Brain microvascular endothelial cell (primary cell): ENCODE results near the gene DMTF1.
"Not testable (repeated sequence)": the region's sequence is repeated elsewhere in the genome, so short reads cannot be mapped to it uniquely, and the experiment has no call there.

Experiments
- DNase-seq: peaks from one replicate; pipeline ENCODE4 v3.0.0-alpha.2; 2020
- H3K27ac ChIP-seq: fragments of 250-450 bp; sonication (Bioruptor Pico); 2 replicates; pipeline ENCODE4 v1.5.1; 2020; ENCODE audit warnings: mild to moderate bottlenecking, moderate library complexity
- H3K27me3 ChIP-seq: fragments of 250-450 bp; sonication (Bioruptor Pico); replicated peaks from 2 replicates; pipeline ENCODE4 v1.5.1; 2020; ENCODE audit warnings: mild to moderate bottlenecking
- H3K36me3 ChIP-seq: fragments of 250-450 bp; sonication (Bioruptor Pico); replicated peaks from 2 replicates; pipeline ENCODE4 v1.5.1; 2020; ENCODE audit warnings: mild to moderate bottlenecking
- H3K4me3 ChIP-seq: 2 replicates; pipeline ENCODE4 v1.5.1; 2011; ENCODE audit warnings: low read depth, mild to moderate bottlenecking, control low read depth, low read length, moderate library complexity
- in situ Hi-C: cut with HindIII; loops from 2 replicates; pipeline ENCODE4 v1.10.0; 2017; ENCODE audit warnings: low sequenced_read_pairs, low pct_ligation_motif_present
- TF ChIP-seq, protein P1 (sequence below): IDR thresholded peaks from 2 replicates; pipeline ENCODE4 v1.5.1; 2011; ENCODE audit warnings: low read depth, mild to moderate bottlenecking, moderate library complexity, low read length, control low read depth, inconsistent platforms; ENCODE audit errors: missing control alignments

The DMTF1 gene

DNA sequence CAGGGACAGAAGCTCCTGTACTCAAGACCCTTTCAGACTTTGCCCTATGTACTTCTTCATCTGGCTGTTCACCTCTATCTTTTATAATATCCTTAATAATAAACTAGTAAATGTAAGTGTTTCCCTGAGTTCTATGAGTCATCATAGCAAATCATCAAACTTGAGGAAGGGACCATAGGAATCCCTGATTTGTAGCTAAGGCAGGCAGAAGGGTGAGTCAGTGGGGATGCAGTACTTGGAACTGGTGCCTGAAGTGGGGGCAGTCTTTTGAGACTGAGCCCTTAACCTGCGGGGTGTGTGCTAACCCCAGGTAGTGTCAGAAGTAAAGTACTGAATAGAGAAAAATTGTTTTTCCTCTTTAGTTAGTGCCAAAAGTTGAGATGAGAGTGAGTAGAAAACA, 73.4 kb downstream of the DMTF1 start:
- no peaks in the 10 kb centered on the region for H3K36me3 ChIP-seq
- H3K27ac ChIP-seq: no peak overlapping the region
- TF ChIP-seq, protein P1, sequence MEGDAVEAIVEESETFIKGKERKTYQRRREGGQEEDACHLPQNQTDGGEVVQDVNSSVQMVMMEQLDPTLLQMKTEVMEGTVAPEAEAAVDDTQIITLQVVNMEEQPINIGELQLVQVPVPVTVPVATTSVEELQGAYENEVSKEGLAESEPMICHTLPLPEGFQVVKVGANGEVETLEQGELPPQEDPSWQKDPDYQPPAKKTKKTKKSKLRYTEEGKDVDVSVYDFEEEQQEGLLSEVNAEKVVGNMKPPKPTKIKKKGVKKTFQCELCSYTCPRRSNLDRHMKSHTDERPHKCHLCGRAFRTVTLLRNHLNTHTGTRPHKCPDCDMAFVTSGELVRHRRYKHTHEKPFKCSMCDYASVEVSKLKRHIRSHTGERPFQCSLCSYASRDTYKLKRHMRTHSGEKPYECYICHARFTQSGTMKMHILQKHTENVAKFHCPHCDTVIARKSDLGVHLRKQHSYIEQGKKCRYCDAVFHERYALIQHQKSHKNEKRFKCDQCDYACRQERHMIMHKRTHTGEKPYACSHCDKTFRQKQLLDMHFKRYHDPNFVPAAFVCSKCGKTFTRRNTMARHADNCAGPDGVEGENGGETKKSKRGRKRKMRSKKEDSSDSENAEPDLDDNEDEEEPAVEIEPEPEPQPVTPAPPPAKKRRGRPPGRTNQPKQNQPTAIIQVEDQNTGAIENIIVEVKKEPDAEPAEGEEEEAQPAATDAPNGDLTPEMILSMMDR: peak; percentile 15
- no peak overlapping the region for H3K4me3 ChIP-seq
- in situ Hi-C loops: no loop called here
- H3K27me3 ChIP-seq: no peaks in the 10 kb centered on the region
- peak; percentile 21 for DNase-seq

DNA sequence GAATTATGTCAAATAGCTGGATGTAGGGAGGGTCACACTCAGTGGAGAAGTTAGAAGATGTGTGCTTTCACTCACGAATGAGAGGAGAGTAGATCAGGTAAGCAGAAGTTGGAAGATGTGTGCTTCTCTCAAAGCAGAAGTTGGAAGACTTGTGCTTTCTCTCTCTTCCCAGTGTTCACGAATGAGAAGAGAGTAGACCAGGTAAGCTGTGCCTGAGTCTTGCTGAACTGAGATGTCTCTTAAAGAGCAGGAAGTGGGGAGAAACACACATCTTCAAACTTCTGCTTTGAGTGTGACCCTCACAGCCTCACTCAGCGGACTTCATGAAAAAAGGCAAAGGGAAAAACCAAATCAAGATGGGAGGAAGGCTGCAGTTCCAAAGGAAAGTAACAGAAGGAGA, 74.2 kb downstream of the DMTF1 start:
- TF ChIP-seq, protein P1: no peak
- in situ Hi-C loops: no loop called here
- DNase-seq: no peak
- no peak overlapping the region for H3K4me3 ChIP-seq
- no peaks in the 10 kb centered on the region for H3K36me3 ChIP-seq
- H3K27me3 ChIP-seq: no peaks in the 10 kb centered on the region
- H3K27ac ChIP-seq: no peak overlapping the region

DNA sequence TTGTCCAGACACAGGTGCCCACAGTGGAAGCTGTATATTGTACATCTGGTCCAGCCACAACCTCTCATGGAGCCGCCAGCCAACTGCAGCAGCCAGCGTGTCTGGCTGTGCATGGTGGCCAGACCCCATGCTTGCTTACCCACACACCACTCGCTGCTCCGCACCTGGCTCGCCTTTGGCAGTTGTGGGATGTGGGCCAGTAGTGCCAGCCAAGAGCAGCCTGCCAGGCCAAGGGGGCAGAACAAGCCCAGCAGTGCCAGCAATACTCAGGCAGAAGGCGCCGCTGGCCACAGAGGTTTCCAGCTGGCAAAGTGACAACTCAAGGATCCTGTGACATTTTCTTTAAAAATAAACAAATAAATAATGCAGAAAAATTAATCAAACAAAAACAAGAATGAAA, 79.0 kb downstream of the DMTF1 start:
- TF ChIP-seq, protein P1: no peak
- H3K27ac ChIP-seq: no peak overlapping the region
- H3K36me3 ChIP-seq: no peaks in the 10 kb centered on the region
- in situ Hi-C loops: no loop called here
- no peak for DNase-seq
- H3K27me3 ChIP-seq: no peaks in the 10 kb centered on the region
- no peak overlapping the region for H3K4me3 ChIP-seq

DNA sequence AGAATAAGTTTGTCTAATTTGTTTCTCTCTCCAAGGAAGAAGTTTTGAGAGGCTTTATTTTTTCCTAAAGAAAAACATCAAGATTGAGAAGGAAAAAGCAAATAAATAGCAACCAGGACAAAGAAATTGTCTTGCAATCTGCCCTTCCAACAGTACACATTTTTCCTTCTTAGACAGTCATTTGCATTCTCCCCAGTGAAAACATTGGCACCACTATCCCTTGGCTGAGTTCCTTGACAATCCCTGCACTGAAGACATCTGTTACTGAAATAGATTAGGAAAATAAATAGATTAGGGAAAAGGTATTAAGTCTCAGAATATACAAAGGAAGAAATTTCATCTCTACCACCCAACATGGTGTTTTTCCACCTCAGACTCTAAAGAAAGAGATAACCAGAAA, 79.5 kb downstream of the DMTF1 start:
- in situ Hi-C loops: no loop called here
- DNase-seq: no peak
- no peak overlapping the region for H3K4me3 ChIP-seq
- TF ChIP-seq, protein P1: no peak
- no peaks in the 10 kb centered on the region for H3K36me3 ChIP-seq
- H3K27me3 ChIP-seq: no peaks in the 10 kb centered on the region
- no peak overlapping the region for H3K27ac ChIP-seq

DNA sequence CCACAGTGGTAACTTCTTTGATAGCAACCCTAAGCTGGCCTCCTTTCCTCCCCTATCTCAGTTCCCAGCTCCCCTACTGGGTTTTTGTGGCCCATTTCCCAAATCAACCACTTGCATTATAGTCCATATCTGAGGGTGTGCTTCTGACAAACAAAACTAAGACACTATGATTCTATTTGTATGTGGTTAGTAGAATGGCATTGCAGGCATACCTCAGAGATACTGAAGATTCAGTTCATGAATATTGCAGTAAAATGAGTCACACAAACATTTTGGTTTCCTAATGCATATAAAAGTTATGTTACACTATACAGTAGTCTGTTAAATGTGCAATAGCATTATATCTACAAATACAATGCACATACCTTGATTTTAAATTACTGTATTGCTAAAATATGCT, 82.7 kb downstream of the DMTF1 start:
- TF ChIP-seq, protein P1: no peak
- Histone ChIP-seq H3K4me3 (no peak overlapping the region), H3K27ac (no peak overlapping the region), H3K27me3 (no peaks in the 10 kb centered on the region), H3K36me3 (no peaks in the 10 kb centered on the region)
- in situ Hi-C loops: no loop called here
- peak; percentile 11 for DNase-seq

DNA sequence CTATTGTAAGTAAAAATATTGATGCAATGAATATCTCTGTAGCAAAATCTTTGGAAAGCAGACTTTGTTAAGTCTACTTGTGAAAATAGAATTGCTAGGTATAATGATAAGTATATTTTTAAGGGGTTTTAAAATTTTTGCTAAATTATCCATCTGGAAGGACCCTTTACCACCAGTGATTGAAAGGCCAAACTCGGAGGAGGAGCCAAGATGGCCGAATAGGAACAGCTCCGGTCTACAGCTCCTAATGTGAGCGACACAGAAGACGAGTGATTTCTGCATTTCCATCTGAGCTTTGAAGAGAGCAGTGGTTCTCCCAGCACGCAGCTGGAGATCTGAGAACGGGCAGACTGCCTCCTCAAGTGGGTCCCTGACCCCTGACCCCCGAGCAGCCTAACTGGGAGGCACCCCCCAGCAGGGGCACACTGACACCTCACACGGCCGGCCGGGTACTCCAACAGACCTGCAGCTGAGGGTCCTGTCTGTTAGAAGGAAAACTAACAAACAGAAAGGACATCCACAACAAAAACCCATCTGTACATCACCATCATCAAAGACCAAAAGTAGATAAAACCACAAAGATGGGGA, 86.3 kb downstream of the DMTF1 start:
- in situ Hi-C loops, H3K36me3 ChIP-seq, H3K27me3 ChIP-seq, H3K27ac ChIP-seq, DNase-seq, H3K4me3 ChIP-seq: not testable (repeated sequence)

DNA sequence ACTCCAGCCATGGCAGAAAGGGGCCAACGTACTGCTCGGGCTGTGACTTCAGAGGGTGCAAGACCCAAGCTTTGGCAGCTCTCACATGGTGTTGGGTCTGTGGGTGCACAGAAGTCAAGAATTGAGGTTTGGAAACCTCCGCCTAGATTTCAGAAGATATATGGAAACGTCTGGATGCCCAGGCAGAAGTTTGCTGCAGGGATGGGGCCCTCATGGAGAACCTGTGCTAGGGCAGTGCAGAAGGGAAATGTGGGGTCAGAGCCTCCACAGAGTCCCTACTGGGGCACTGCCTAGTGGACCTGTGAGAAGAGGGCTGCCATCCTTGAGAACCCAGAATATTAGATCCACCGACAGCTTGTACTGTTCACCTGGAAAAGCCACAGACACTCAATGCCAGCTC, 93.4 kb downstream of the DMTF1 start:
- H3K27ac ChIP-seq, in situ Hi-C loops: not testable (repeated sequence)

More for the DNA sequence above, 93.4 kb downstream of the DMTF1 start:
- not testable (repeated sequence) for H3K27me3 ChIP-seq, DNase-seq, H3K36me3 ChIP-seq, H3K4me3 ChIP-seq
